CD4-positive, alpha-beta T cell treated with Interleukin-6 for 4 hours (primary cell): Measurements from ENCODE around the gene TCF20.

Experiments
- DNase-seq: peaks from one replicate; pipeline ENCODE4 v3.0.0-alpha.2; 2020; ENCODE audit warnings: mixed read lengths

TCF20 gene

DNA sequence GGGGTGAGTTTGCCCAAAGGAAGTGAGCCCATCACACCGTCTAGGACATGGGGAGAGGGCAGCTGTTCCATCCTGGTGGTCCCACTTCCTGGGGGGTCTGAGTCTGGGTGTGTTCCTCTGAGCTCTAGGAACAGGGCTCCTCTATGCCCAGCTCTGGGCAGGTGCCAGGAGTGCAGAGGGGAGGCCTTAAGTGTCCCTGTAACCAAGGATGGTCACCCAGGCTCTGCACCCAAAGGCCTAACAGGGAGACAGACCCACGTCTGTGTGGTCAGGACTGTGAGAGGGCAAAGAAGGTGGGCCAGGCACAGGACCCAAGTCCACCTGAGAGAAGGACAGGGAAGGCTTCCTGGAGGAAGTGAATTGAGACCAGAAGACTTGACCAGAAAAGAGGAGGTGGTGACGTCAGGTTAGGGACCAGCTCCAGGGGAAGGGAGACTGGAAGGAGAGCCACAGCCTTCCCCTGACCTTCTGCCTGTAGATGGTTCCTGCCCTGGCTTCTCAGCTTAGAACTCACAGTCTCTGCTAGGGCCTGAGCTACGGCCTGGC, 11.3 kb upstream of the TCF20 start:
- no peak for DNase-seq

DNA sequence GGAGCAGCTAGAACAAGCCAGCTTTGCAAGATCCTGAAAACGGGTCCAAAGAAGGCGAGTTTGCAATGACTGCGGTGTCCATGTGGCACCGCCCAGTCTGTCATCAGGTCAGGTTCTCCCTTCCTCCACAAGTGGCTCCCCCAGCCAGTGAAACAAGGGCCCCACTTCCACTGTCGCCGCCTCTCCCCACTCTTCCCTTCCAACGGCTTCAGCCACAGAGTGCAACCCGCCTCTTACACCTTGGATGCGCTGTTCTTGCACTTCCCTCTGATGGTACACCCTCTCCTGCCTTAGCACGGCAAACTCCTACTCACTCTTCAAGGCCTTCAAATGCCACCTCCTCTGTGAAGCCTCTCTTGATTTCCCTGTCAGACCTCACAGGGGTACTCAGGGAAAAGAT, 10.8 kb upstream of the TCF20 start:
- DNase-seq: no peak

DNA sequence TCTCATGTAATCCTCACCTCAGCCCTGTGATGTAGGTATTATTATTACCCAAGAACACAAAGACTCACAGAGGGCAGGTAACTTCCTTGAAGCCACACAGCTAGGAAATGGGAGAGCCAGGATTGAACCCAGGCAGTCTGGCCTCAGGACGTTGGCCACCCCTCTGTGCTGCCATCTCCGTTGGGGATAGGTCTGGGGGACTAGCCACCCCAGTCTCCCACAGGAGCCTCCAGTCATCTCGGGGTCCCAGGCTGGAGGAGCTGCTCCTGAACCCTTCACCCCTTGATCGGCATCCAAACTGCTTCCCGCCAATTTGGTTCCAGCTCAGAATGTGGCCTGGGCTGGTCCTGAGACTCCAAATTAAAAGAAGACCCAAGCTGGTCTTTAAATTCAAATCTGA, 10.4 kb upstream of the TCF20 start:
- DNase-seq: no peak

DNA sequence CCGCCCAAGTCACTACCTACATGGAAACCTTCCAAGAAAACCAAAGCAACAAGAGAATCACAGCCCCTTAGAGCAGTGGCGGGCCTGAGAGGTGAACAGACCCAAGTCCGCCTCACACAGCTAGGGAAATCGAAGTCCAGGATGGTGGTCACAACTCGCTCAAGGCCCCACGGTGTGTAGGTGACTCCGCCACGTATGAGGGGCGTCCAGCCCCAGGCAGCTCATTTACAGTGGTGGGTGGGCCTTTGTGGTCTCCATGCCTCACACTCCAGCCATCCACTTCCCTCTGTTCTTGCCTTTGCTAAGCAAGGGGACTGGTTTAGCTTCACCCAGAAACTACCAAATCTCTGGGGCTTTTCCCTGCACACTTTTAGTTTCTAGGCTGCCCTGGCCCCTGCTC, 9.7 kb upstream of the TCF20 start:
- DNase-seq: no peak

DNA sequence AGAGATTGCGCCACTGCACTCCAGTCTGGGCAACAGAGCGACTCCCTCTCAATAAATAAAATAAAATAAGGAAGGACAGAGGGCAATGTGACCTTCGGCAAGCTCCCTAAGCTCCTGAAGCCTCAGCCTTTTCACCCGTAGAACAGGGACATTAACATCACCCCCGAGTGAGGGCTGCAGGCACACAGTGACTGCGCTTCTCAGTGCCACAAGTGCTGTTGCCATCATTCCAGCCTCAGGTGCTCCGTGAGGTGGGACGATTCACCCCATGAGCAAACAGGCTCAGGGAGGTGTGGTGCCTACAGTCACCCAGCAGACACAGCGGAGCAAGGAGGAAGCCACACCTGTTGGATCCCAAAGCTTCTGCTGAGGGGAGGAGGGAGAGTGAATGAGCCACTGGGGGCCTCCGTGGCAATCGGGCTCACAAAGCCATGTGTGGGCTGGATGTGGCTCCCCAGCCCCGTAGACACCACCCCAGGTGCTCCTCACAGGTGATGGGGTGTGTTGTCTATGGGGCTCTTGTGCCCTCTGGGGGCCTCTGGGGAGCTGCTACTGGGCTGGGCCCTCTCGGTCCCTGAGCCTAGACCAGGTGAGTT, 9.1 kb upstream of the TCF20 start:
- no peak for DNase-seq

DNA sequence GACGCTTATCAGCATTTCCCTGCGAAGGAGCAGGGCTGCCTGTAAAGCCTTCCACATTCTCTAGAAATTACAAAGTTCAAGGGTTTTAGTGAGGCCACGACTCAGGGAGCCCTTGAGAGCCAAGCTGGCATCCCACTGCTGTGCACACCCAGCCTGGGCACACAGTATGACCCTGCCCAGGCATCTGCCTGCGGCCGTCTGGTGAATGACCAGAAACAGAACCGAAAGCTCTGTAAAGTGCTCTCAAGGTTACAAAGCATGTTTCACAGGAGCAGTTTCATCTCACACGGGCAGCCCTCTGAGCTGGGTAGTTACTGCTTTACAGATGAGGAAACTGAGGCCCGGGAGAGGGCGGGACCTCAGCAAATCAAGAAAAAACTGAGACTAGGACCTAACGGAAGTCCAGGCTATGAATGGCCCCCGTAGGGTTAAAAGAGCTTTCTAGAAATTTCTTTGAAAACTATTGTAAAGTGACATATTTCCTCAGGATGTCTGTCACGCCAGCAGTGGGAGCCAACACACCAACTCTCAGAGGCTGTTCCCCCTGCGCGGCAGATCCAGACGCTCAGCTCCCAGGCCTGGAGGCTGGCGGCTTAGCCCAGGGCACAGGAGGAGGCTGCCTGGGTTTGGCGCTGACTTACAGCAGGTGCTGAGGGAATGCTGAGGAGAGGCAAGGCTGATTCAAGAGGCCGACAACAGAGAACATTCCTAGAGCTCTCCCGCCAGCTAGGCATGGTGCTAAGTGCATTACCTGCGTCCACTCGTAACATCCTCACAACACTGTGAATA, 7.7 kb upstream of the TCF20 start:
- peak; percentile 45 for DNase-seq

DNA sequence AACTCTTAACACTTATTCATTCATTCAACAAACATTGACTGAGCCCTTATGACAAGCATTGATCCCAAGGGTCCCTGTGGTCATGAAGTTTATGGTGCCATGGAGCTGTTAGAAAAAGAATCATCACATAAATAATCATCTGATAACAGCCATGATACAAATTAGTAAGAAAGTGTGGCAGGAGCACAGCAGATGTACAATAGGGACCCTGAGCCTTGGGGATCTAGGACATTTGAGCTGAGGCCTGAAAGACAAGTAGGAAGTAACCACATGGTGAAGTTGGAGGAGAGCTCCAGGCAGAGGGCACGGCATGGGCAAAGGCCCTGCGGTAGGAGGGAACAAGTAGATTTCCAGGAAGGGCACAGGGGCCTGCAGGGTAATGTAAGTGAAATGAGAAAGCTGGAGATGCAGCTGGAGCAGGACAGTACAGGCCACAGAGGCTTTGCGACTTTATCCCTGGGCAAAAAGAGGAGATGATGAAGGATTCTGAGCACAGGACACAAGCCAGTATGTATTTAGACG, 6.8 kb upstream of the TCF20 start:
- DNase-seq: no peak

DNA sequence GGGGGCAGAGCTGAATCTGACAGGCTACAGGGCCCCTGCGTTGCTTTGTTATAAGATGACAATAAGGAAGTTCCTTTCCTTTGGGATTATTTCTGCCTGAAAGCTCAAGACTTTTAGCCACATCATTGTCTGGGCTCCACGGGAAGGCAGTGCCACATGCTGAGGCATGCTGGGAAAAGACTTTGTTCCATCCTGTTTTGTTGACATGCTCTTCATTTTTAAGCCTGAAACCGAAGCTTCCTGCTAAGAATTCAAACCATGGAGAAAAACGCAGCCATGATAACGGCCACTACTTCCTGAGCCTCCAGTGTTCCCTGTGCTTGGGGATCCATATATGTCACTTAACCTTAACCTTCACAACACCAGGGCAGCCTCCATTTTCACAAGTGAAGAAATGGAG, 5.5 kb upstream of the TCF20 start:
- no peak for DNase-seq

DNA sequence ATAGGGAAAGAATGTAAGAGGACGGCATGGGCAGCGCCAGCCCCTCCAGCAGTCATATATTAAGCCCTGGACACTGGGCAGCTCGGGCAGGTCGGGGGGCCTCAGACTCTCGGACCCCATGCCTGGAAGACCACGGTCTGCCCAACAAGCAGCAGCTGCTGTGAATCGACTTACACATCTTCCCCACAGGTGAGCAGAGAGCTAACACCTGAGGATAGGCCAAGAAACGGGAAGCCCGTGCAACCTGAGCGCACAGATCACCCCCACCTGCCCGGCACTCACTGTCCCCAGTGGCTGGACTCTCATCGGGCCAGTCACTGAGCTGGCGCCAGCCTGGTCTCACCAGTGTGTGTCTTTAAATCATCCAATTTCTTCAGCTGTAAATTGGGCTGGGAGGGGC, 4.7 kb upstream of the TCF20 start:
- no peak for DNase-seq

DNA sequence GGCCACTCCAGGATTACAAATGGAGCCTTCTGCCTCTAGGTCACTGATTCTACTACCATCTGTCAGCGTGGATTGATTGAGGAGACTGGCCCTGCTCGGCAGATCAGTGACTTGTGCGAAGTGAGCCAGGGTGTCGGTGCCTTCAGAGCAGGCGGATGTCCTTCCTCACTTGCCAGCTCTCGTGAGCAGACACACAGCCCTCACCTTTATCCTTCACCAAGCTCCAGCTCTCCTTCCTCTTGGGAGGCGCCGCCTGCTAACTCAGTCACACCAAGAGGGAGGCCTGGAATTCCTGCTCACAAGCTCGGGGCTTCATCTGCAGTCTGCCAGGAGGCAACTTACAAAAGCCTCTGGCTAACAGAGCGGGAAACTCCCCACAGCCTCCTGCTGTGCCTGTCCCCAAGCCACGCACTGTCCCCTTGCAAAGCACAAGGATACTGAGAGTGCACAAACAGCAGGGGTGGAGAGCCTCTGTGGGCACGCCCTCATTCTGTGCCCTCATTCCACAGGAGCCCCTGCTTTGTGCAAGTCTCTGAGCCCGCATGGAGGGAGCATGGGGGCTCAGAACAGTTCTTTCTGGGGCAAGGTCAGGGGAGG, 3.5 kb upstream of the TCF20 start:
- no peak for DNase-seq

DNA sequence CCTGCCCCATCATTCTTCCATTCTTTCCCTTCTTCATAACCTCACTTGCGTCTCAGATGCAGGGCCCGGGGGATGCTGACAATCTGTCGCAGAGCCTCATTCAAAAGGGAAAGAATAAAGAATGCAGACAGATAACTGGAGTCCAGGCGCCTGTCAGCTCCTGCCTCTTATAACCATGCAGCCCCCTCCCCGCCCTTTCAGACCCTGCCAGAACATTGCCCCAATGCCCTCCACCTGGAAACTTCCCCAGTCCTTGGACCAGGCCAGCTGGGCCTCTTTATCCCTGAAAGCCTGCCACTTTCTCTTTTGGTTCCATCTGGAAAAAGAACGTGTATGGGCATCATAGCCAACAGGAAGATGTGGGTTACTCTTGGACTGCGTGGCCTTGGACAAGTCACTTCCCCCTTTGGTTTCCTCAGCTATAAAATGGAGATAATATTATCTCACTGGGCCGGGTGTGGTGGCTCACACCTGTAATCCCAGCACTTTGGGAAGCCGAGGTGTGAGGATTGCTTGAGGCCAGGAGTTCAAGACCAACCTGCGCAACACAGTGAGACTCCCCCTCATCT, 2.1 kb upstream of the TCF20 start:
- no peak for DNase-seq

DNA sequence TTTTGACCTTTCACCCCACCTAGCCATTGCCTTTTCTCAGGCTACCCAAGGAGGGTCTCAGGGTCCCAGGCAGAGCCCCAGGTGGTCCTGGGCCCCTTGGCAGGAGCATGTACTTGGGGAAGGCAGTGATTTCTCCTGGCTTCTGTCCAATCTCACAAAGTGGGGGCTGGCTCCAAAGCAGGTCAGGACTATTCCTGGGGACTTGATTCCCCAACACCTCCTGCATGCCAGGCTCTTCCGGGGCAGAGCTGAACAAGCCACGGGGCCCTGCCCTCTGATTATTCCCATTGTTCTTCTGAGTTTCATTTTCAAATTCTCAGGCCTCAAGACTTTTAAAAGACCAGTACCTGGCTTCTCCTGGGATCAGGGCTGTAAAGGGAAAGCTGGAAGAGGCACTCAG, 1.5 kb upstream of the TCF20 start:
- DNase-seq: no peak

DNA sequence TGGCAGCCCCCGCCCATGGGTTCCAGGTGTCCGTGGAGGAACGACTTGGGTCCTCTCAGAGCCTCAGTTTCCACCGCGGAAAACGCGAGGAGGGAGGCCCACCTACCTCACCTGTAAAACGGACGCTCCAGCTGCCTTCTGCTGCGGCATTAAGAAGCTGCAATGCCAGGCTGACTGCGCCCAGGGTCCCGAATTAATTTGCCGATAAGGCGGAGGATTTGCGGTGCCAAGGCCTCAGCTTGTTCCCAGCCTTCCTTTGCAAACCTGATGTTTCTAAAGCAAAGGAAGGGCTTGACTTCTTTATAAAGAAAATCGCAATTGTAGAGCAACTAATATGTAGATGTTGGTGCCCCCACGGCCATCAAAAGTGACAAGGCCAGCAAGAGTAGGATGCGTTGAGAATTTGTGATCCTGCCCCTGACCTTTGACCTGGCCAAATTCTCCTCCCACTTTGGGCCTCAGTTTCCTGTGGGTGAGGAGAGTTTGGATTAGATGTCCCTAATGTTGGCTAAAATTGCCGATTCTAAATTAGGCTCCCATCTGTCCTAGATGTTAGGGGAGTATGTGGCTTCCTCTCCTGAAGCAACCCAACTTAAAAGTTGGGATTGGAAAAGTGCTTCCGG, 849 bp upstream of the TCF20 start:
- DNase-seq: no peak

DNA sequence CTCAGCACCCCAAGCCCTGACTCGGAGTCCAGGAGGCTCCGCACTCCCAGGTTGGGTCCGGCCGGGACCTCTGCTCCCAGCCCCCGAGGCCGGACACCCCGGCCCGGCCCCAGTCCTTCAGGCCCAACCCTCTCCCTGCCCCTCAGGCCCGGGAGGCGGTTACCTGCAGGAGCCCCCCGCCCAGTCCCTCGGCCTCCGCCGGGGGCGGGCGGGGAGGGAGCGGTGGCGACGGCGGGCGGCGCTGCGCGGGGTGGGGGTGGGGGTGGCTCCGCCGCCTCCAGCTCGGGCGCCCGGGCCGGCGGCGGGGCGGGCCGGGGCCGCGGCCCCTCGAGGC, 310 bp downstream of the TCF20 start:
- no peak for DNase-seq

DNA sequence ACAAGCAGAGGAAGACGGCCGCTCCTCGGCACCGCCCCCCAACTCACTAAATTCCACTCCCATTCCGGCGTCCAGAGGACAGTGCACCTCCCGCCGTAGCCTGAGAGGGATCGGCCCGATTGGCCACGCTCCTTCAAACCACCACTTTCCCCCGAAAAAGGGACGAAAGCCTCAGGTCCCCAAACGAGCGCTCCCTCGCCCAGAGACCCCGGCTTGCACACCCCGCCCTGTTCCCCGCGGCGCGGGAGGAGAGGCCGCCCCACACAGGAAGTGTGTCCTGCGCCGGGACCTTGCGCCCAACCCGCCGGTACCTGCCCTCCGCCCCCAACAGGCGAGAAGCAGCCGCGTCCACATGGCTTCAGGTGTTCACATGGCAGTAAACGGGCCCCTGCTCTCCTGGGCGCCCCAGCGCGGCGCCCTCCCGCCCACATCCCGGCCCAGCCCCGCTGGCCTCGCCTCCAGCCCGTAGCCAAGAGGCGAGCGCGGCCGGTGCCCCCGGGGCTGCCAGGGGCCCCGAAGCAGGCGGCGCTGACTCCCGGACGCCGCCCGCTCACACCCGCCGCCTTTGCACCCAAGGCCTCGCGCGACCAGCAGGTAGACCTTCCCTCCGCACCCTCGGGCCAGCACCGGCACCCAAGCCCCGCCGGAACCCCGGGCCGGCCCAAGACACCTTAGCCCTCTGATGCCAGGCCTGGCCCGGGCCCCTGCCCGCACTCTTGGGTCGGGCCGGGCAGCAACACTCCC, 849 bp downstream of the TCF20 start:
- peak; percentile 78 for DNase-seq

DNA sequence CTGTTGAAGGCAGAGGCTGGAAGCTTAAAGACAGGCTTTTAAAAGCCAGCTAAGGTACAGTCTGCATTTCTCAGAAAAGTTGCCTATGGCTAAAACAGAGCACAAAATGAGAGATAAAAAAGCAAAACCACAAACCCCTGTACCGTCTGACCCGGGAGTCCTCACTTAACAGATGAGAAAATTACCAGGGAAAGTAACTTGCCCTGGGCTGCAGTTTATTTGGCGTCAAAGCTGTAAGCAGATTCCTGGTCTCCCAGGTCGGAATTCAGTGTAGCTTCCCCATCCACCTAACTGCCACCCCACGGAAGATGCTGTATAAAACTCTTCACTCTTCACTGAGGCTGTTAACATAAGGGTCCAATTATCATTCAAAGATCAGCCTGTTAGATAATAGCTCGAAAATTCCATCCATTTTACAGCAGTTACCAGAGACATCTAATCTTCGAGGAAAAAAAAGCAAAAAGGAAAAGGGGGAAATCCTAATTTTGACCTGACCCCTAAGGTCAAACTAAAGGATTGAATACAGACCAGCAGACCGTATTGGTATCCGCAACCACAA, 1.5 kb downstream of the TCF20 start:
- DNase-seq: no peak

DNA sequence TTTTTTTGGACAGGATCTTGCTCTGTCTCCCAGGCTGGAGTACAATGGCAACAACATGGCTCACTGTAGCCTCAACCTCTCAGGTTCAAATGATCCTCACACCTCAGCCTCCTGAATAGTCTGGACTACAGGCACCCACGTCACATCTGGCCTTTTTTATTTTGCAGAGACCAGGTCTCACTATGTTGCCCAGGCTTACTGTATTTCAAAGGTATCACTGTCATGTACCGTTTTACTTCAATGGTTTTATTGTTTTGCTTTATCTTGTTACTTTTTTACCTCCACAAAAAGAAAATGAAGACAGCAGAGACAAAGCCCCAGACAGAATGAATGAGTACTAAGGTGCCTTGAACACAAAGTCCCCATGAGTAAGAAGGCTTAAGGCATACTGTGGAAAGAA, 5.1 kb downstream of the TCF20 start:
- no peak for DNase-seq

DNA sequence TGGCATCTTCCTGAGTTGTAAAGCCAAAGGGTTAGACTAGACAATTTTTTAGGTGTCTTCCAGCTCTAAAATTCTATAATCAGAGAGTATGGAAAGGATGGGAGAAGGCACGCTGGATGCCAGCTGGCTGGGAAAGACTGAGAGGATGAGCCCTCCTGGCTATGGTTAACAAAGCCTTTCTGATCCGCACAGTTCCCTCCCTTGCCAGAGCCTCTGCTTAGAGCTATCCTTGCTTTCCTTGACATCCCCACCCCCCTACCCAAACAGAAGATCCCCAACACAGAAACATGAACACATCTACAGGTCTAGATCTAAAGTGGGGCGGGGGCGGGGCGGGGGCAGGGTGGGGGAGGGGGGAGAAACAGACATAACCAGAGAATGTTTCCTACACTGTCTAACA, 6.5 kb downstream of the TCF20 start:
- no peak for DNase-seq

DNA sequence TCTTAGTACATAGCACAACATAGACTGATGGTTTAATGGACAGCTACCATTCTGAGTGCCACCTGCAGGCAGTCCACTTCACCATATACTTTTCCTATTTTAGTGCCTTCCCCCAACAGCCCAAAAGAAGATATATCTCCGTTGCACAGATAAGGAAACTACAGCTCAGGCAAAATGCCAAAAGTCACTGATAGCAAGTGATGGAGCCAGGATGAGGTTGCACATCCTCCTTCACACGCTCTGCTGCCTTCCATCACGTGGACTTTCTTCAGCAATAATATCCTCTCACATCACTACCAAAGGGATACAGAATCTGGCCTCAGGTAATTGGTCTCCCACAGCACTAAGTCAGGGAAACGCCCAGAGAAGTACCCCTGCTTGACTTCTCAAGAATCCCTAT, 7.5 kb downstream of the TCF20 start:
- DNase-seq: peak; percentile 34

DNA sequence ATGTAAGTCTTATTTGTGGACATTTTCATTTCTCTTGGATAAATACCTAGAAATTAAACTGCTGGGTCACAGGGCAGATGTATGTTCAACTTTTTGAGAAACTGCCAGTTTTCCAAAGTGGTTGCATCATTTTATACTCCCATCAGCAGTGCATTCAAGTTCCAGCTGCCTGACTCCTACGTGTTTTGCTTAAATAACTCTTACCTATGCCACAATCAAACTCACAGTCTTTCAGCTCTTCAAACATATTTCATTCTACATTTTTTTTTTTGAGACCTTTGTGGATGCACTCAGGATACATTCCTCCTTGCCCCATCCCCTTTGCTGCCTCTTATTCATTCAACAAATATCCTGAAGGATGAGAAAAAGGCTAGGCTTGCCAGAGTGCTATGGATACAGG, 9.2 kb downstream of the TCF20 start:
- no peak for DNase-seq

DNA sequence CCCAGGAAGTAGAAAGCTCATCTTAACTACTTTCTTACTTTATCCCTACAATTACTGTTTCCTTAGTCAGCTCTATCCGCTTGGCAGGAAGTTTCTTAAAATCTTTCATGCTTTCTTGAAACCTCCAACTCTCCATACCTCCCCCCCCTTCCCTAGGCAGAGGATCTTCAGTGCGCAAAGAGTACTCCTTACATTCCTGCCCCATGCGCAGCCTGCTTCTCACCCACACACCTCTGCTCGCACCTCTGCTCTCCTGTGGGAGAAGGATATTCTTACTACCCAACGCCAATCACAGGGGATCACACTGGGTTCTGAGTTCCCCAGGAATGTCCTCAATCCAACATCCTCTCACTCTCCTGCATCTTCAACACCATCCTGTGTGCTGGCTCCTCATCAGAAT, 12.3 kb downstream of the TCF20 start:
- no peak for DNase-seq

DNA sequence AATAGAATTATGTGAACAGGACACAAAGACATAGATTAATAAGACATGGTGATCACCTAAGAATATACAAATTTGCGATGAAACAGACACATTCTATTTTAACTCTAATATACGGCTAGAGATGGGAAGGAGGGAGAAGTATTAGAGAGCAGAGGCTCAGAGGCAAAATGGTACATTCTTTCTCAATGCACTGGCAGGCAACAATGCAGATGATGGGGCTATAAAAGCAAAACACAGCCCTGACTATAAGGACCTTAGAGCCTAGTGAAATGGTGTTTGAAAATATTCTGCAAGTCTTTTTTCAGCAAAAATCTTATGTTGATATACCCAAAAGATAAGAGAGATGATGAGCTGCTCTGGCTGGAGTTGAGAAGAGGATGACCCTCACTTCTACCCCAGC, 13.1 kb downstream of the TCF20 start:
- DNase-seq: no peak
